HL-60/S4 treated with phorbol 12-myristate 13-acetate at 8.2 ng/mL for 4 days and 3 days (cell line): ENCODE data around the gene RAMACL.

ENCODE experiments used
- in situ Hi-C: fragments of 300-500 bp; cut with MboI; formaldehyde crosslinking; loops from 2 replicates; pipeline ENCODE4 v1.15.0; 2022; ENCODE audit warnings: low sequenced_read_pairs

The RAMACL gene

GRCh38 chr6:166618866-166619761 is 32.6 kb upstream of the RAMACL start:
- in situ Hi-C loops: no loop called here

- in situ Hi-C loops: no loop called here
These were observed 31.8 kb upstream of the RAMACL start for GRCh38 chr6:166618251-166618650.

GRCh38 chr6:166617359-166617758 is 30.9 kb upstream of the RAMACL start:
- in situ Hi-C loops: no loop called here

- in situ Hi-C loops: no loop called here
These were observed 30.1 kb upstream of the RAMACL start for GRCh38 chr6:166616261-166617238.

GRCh38 chr6:166615059-166615770 is 28.7 kb upstream of the RAMACL start:
- in situ Hi-C loops: no loop called here

DNA sequence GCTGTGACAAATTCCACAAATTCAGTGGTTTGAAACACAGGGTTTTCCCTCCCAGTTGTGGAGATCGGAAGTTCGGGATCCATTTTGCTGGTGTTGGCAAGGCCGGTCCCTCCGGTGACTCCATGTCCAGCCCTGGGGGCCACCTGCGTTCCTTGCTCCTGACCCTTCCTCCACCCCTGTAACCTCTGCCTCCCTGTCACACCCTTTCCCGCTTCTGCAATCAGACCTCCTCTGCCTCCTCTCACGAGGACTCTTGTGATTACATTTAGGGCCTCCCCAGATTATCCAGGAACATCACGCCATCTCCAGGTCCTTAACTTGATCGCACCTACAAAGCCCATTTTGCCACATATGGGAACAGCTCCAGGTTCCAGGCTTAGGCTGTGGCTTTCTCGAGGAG is 28.1 kb upstream of the RAMACL start:
- in situ Hi-C loops: no loop called here

DNA sequence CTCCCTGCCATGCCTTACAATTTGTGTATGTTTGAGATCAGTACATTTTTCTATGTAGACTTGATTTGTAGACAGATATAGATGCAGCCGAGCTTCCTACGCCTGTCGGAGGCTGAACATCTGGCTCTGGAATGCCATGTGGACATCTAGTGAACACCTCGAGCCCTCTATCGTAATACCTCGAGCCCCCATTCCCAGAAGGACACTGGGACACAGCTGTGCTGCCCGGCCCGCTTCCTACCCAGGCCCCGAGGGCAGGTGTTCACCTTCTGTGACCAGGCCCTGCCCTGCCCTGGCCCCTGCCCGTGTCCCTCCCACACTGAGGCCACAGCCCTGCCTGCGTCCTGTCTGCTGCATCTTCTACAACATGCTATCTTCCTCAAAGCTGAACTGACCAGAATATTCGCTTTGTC is 27.7 kb upstream of the RAMACL start:
- in situ Hi-C loops: no loop called here

DNA sequence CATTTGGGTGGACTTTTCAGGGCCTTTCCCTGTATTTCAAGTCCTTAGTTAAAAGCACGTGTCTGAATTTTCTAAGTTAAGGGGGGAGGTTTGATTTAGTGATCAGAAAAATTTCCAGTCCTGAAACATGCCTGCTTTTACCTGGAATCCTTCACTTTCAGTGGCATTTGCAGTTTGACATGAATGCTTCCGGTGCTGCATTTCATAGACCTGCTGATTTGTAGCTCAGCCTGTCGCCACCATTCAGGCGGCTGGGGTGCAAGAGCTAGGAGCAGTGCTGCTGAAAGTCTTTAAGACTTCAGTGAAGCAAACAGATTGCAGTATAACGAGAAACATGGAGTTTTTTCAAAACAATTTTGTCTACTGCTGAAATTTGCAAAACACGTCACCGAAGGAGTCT is 26.5 kb upstream of the RAMACL start:
- in situ Hi-C loops: no loop called here

GRCh38 chr6:166612471-166612881 is 26.0 kb upstream of the RAMACL start:
- in situ Hi-C loops: no loop called here

- in situ Hi-C loops: no loop called here
These were observed 25.2 kb upstream of the RAMACL start for GRCh38 chr6:166611631-166612030.

DNA sequence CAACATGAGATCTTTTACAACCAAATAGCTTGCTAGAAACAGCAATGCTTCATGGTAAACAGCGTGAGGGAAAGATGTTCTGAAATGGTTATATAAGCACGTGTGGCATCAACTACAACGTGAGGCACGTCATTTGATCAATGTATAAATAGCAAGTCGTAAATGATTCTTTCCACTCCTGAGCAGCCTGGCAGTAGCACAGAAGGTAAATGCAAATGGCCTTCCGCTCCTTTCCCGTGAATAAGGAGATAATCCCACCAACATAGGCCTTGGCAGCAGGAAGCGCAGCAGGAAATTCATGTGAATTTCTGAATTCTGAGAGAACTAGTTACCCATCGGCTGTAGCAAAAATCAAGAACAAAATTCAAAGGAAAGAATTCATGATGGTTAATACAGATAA is 23.6 kb upstream of the RAMACL start:
- in situ Hi-C loops: no loop called here

GRCh38 chr6:166608774-166609173 is 22.3 kb upstream of the RAMACL start:
- in situ Hi-C loops: no loop called here

DNA sequence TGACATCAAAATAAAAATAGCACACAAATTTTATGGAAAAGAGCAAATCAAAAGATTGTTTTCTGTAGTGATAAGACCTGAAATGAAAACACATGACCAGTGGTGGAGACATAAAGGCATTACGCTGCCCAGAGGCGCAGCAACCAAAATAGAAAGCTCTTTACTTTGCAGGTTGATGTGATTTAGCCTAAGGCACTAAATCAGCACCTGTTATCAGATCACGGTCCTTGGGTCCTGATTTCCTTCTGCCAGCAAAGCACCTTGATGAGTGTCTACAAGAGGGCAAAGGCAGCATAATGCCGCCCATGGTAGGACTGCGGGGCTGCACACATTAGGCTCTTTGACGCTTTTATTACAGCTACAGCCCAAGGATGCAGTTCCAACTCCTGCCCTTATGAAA is 19.3 kb upstream of the RAMACL start:
- in situ Hi-C loops: no loop called here

GRCh38 chr6:166604911-166605310 is 18.4 kb upstream of the RAMACL start:
- in situ Hi-C loops: no loop called here

DNA sequence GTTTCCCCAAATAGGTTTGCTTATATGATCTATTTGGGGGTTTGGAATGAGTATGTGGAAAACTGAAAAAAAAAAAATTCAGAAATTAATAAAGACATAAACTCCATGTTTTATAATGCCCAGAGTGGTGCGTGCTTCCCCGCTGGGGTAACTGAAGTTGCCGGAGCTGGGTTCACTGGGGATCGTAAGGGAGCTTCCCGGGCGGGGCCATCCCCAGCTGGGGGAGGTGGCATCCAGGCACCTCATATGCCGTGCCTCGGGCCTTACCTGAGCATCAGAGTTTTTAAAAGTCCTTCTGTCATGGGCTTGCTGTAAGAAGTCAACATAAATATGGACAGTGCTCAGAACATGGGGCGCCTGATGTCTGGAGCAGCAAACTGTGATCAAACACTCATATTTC is 17.9 kb upstream of the RAMACL start:
- in situ Hi-C loops: no loop called here

GRCh38 chr6:166603043-166603690 is 16.7 kb upstream of the RAMACL start:
- in situ Hi-C loops: no loop called here

DNA sequence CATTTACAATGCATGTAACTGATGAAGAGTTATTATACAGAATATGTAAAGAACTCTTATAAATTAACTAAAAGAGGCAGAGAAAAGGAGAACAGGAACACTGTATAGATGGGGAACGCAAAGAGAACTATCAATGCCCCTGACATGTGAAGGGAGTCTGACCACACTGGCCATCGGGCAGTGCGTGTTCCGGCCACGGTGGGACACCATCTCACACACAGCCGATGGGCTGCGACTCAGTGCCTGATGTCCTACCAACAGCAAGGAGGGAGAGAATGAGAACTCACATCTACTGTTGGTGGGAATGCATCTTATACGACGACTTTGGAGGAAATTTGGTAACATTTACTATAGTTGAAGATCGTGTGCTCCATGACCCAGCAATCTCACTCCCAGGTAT is 15.5 kb upstream of the RAMACL start:
- in situ Hi-C loops: no loop called here

- in situ Hi-C loops: no loop called here
These were observed 14.5 kb upstream of the RAMACL start for GRCh38 chr6:166600931-166601330.

GRCh38 chr6:166599205-166599604 is 12.7 kb upstream of the RAMACL start:
- in situ Hi-C loops: no loop called here

- in situ Hi-C loops: no loop called here
These were observed 12.1 kb upstream of the RAMACL start for GRCh38 chr6:166598441-166599138.
